ENCODE data around the gene MRS2.

MRS2 gene

DNA sequence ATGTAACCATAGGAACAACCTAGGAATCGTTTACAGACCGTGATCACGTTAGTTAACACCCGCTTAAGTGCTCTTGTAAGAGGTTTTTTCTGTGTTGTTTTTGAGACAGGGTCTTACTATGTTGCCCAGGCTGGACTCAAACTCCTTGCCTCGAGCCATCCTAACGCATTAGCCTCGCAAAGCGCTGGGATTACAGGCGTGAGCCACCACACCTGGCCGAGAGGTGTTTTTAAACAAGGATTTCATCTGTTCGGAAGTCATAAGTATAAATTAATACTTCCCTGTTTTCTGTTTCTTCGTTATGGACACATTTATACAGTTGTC is 727 bp downstream of the MRS2 start:
- H2AK5ac ChIP-seq (ENCODE audit: low read depth, low read length): no peak overlapping the region
- no peak overlapping the region for H3K4ac ChIP-seq (ENCODE audit: low read length)
- H3K79me1 ChIP-seq (ENCODE audit: low read depth, low read length): peaks cover 6% of the 10 kb centered on the region
- no CpG with 5 or more reads among the region's 12 CpGs for WGBS, 2 donors (ENCODE audit: extremely low coverage in 2 of 2, insufficient read length in 2 of 2, insufficient replicate concordance in 1 of 2)
- no peak overlapping the region for H4K91ac ChIP-seq (ENCODE audit: low read depth, low read length, poor library complexity)
- no peak overlapping the region for H2BK5ac ChIP-seq (ENCODE audit: low read length)
- peak overlapping the region; percentile 73 for H3K14ac ChIP-seq (ENCODE audit: low read length)
- no peak overlapping the region for H2BK12ac ChIP-seq (ENCODE audit: low read length)
- no peak overlapping the region for H3K27ac ChIP-seq (replicated peaks; ENCODE audit: low read length)
- H3K18ac ChIP-seq (ENCODE audit: low read length): no peak overlapping the region
- no peak overlapping the region for H3K23ac ChIP-seq (ENCODE audit: low read depth, low read length, poor library complexity)
- H2BK15ac ChIP-seq (ENCODE audit: low read length): no peak overlapping the region
- no peak overlapping the region for H2BK120ac ChIP-seq (ENCODE audit: low read depth, low read length)
- no peak overlapping the region for H4K8ac ChIP-seq (ENCODE audit: low read depth, low read length)
- no peaks in the 10 kb centered on the region for H3K27me3 ChIP-seq (ENCODE audit: control insufficient read depth in 3 of 3, insufficient read depth in 3 of 3, low read depth in 1 of 3, low read length in 3 of 3)
- peak overlapping the region; percentile 96 for H3K9ac ChIP-seq (ENCODE audit: low read depth, low read length, poor library complexity)
- peak overlapping the region; percentile 71 for H3K4me2 ChIP-seq (ENCODE audit: insufficient read depth, low read length, poor library complexity, severe bottlenecking)
- DNase-seq (ENCODE audit: low spot score): no peak
- no peaks in the 10 kb centered on the region for H3K9me3 ChIP-seq (replicated peaks in 1 of 2; ENCODE audit: control insufficient read depth in 2 of 2, insufficient read depth in 1 of 2, low read depth in 1 of 2, low read length in 2 of 2)
- H3K36me3 ChIP-seq (replicated peaks in 1 of 2; ENCODE audit: control insufficient read depth in 2 of 2, insufficient read depth in 2 of 2, low read length in 2 of 2): peaks cover 3 to 36% of the 10 kb centered on the region in 2 donors
- H2AFZ ChIP-seq (ENCODE audit: low read length): peak overlapping the region; percentile 95
- H3K4me1 ChIP-seq (ENCODE audit: control insufficient read depth in 2 of 2, insufficient read depth in 1 of 2, low read depth in 1 of 2, low read length in 2 of 2): peaks cover 0 to 6% of the 10 kb centered on the region in 2 donors
- peak overlapping the region; percentile 86 to 95 for H3K4me3 ChIP-seq (ENCODE audit: low read length in 2 of 2)

DNA sequence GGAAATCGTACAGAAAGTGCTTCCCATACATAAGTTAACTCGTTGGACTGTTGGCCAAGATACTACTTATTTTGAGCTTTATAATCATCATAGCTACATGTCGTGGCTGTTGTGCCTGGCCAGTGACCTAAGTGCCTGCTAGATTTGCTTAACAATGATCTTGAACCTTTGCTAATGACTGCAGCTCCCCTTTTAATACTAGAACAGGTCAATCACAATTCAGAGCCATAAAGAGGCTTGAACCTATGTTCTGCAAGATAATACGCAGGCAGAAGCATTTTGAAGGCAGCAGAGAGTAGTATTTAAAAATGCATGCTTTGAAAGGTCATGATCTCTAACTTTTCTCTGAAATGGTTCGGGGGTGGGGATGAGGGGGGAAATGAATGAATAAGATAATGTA is 2.5 kb downstream of the MRS2 start:
- WGBS, 2 donors (ENCODE audit: extremely low coverage in 2 of 2, insufficient read length in 2 of 2, insufficient replicate concordance in 1 of 2): no CpG with 5 or more reads among the region's 5 CpGs
- H4K91ac ChIP-seq (ENCODE audit: low read depth, low read length, poor library complexity): no peak overlapping the region

DNA sequence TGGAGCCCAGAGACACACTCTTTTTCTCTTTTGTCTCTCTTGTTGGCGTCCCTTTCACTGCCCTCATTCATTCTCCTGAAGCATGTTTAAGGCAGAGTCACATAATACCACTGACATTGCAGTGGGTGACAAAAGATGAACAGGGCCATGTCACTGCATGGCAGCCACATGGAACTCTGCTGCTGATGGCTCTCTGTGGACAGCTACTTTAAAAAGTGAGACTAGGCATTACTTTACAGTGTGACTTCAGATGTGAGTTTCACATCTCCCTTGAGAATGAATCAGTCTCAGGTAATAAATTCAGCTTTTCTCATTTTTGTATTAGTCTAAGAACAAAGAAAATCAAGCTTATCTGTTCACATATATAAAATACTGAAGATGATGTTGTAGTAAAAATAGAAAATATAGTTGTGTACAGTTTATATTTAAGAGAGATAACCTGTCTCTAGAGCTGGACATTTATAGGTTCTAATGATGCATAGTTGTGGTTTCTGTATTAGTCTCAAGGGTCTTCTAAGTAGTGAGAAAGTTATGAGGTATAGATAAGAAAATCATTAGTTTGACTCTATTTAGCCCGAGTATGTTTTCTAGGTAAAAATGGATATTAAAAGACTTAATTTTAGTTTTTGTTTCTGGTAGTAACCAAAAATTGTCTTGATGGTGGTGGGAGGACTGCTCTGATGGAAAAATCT is 6.1 kb downstream of the MRS2 start:
- no CpG with 5 or more reads among the region's 2 CpGs for WGBS, 2 donors (ENCODE audit: extremely low coverage in 2 of 2, insufficient read length in 2 of 2, insufficient replicate concordance in 1 of 2)
- no peak for DNase-seq (ENCODE audit: low spot score)
- no peak overlapping the region for H4K8ac ChIP-seq (ENCODE audit: low read depth, low read length)
- no peak overlapping the region for H3K4me2 ChIP-seq (ENCODE audit: insufficient read depth, low read length, poor library complexity, severe bottlenecking)
- no peak overlapping the region for H2AFZ ChIP-seq (ENCODE audit: low read length)
- H4K91ac ChIP-seq (ENCODE audit: low read depth, low read length, poor library complexity): no peak overlapping the region
- no peak overlapping the region for H2BK12ac ChIP-seq (ENCODE audit: low read length)
- H3K79me1 ChIP-seq (ENCODE audit: low read depth, low read length): no peaks in the 10 kb centered on the region
- H3K14ac ChIP-seq (ENCODE audit: low read length): no peak overlapping the region
- H3K4ac ChIP-seq (ENCODE audit: low read length): no peak overlapping the region
- no peak overlapping the region for H3K18ac ChIP-seq (ENCODE audit: low read length)
- H3K23ac ChIP-seq (ENCODE audit: low read depth, low read length, poor library complexity): no peak overlapping the region
- H3K36me3 ChIP-seq (replicated peaks in 1 of 2; ENCODE audit: control insufficient read depth in 2 of 2, insufficient read depth in 2 of 2, low read length in 2 of 2): peaks cover 15 to 88% of the 10 kb centered on the region in 2 donors
- no peak overlapping the region for H2BK120ac ChIP-seq (ENCODE audit: low read depth, low read length)
- H2AK5ac ChIP-seq (ENCODE audit: low read depth, low read length): no peak overlapping the region
- H2BK5ac ChIP-seq (ENCODE audit: low read length): no peak overlapping the region
- H3K4me1 ChIP-seq (ENCODE audit: control insufficient read depth in 2 of 2, insufficient read depth in 1 of 2, low read depth in 1 of 2, low read length in 2 of 2): peaks cover 0 to 3% of the 10 kb centered on the region in 2 donors
- H2BK15ac ChIP-seq (ENCODE audit: low read length): no peak overlapping the region
- no peak overlapping the region for H3K9ac ChIP-seq (ENCODE audit: low read depth, low read length, poor library complexity)
- H3K27ac ChIP-seq (replicated peaks; ENCODE audit: low read length): no peak overlapping the region
- no peak overlapping the region for H3K4me3 ChIP-seq (ENCODE audit: low read length in 2 of 2)
- H3K27me3 ChIP-seq (ENCODE audit: control insufficient read depth in 3 of 3, insufficient read depth in 3 of 3, low read depth in 1 of 3, low read length in 3 of 3): no peaks in the 10 kb centered on the region
- no peaks in the 10 kb centered on the region for H3K9me3 ChIP-seq (replicated peaks in 1 of 2; ENCODE audit: control insufficient read depth in 2 of 2, insufficient read depth in 1 of 2, low read depth in 1 of 2, low read length in 2 of 2)

More for the DNA sequence above, 2.5 kb downstream of the MRS2 start:
- Histone ChIP-seq H2BK12ac (ENCODE audit: low read length) (no peak overlapping the region), H3K23ac (ENCODE audit: low read depth, low read length, poor library complexity) (no peak overlapping the region), H3K9me3 (replicated peaks in 1 of 2; ENCODE audit: control insufficient read depth in 2 of 2, insufficient read depth in 1 of 2, low read depth in 1 of 2, low read length in 2 of 2) (no peaks in the 10 kb centered on the region), H2BK120ac (ENCODE audit: low read depth, low read length) (no peak overlapping the region), H3K14ac (ENCODE audit: low read length) (no peak overlapping the region), H2AK5ac (ENCODE audit: low read depth, low read length) (no peak overlapping the region), H3K4ac (ENCODE audit: low read length) (no peak overlapping the region), H3K18ac (ENCODE audit: low read length) (no peak overlapping the region), H3K9ac (ENCODE audit: low read depth, low read length, poor library complexity) (no peak overlapping the region), H2BK15ac (ENCODE audit: low read length) (no peak overlapping the region), H2AFZ (ENCODE audit: low read length) (no peak overlapping the region), H3K36me3 (replicated peaks in 1 of 2; ENCODE audit: control insufficient read depth in 2 of 2, insufficient read depth in 2 of 2, low read length in 2 of 2) (peaks cover 6 to 54% of the 10 kb centered on the region in 2 donors), H2BK5ac (ENCODE audit: low read length) (no peak overlapping the region), H3K4me1 (ENCODE audit: control insufficient read depth in 2 of 2, insufficient read depth in 1 of 2, low read depth in 1 of 2, low read length in 2 of 2) (peaks cover 0 to 6% of the 10 kb centered on the region in 2 donors), H3K79me1 (ENCODE audit: low read depth, low read length) (peaks cover 6% of the 10 kb centered on the region), H3K27ac (replicated peaks; ENCODE audit: low read length) (no peak overlapping the region), H3K27me3 (ENCODE audit: control insufficient read depth in 3 of 3, insufficient read depth in 3 of 3, low read depth in 1 of 3, low read length in 3 of 3) (no peaks in the 10 kb centered on the region), H3K4me2 (ENCODE audit: insufficient read depth, low read length, poor library complexity, severe bottlenecking) (no peak overlapping the region), H4K8ac (ENCODE audit: low read depth, low read length) (no peak overlapping the region), H3K4me3 (ENCODE audit: low read length in 2 of 2) (no peak overlapping the region)
- no peak for DNase-seq (ENCODE audit: low spot score)

DNA sequence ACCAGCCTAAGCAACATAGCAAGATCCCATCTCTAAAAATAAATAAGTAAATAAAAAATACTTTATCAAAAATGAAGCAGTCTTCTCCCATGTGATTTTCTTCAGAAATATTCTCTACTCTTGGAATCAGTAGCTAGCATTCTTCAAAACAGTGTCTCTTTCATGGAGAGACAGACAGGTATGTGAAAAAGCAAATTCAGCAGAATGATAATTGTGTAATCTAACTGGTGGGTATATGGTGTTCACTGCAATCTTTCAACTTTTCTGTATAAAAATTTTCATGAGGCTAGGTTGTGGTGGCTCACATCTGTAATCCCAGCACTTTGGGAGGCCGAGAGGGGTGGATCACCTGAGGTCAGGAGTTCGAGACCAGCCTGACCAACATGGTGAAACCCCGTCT is 7.9 kb downstream of the MRS2 start:
- H3K4me1 ChIP-seq (ENCODE audit: control insufficient read depth in 2 of 2, insufficient read depth in 1 of 2, low read depth in 1 of 2, low read length in 2 of 2): no peaks in the 10 kb centered on the region
- WGBS, 2 donors (ENCODE audit: extremely low coverage in 2 of 2, insufficient read length in 2 of 2, insufficient replicate concordance in 1 of 2): no CpG with 5 or more reads among the region's 3 CpGs
- no peak overlapping the region for H2AK5ac ChIP-seq (ENCODE audit: low read depth, low read length)
- no peak overlapping the region for H2BK120ac ChIP-seq (ENCODE audit: low read depth, low read length)
- H2BK15ac ChIP-seq (ENCODE audit: low read length): no peak overlapping the region
- no peak for DNase-seq (ENCODE audit: low spot score)
- H3K9ac ChIP-seq (ENCODE audit: low read depth, low read length, poor library complexity): no peak overlapping the region
- H3K18ac ChIP-seq (ENCODE audit: low read length): no peak overlapping the region
- H3K9me3 ChIP-seq (replicated peaks in 1 of 2; ENCODE audit: control insufficient read depth in 2 of 2, insufficient read depth in 1 of 2, low read depth in 1 of 2, low read length in 2 of 2): no peaks in the 10 kb centered on the region
- no peaks in the 10 kb centered on the region for H3K27me3 ChIP-seq (ENCODE audit: control insufficient read depth in 3 of 3, insufficient read depth in 3 of 3, low read depth in 1 of 3, low read length in 3 of 3)
- peaks cover 16 to 91% of the 10 kb centered on the region in 2 donors for H3K36me3 ChIP-seq (replicated peaks in 1 of 2; ENCODE audit: control insufficient read depth in 2 of 2, insufficient read depth in 2 of 2, low read length in 2 of 2)
- no peak overlapping the region for H3K14ac ChIP-seq (ENCODE audit: low read length)
- H3K4me2 ChIP-seq (ENCODE audit: insufficient read depth, low read length, poor library complexity, severe bottlenecking): no peak overlapping the region
- no peak overlapping the region for H4K8ac ChIP-seq (ENCODE audit: low read depth, low read length)
- H2BK5ac ChIP-seq (ENCODE audit: low read length): no peak overlapping the region
- H3K27ac ChIP-seq (replicated peaks; ENCODE audit: low read length): no peak overlapping the region
- H3K79me1 ChIP-seq (ENCODE audit: low read depth, low read length): no peaks in the 10 kb centered on the region
- H2BK12ac ChIP-seq (ENCODE audit: low read length): no peak overlapping the region
- H3K23ac ChIP-seq (ENCODE audit: low read depth, low read length, poor library complexity): no peak overlapping the region
- H4K91ac ChIP-seq (ENCODE audit: low read depth, low read length, poor library complexity): no peak overlapping the region
- no peak overlapping the region for H3K4me3 ChIP-seq (ENCODE audit: low read length in 2 of 2)
- H3K4ac ChIP-seq (ENCODE audit: low read length): no peak overlapping the region
- no peak overlapping the region for H2AFZ ChIP-seq (ENCODE audit: low read length)

All from neuronal stem cell (in vitro differentiated cells).